NCI-H2196 treated with DMSO at 0.1 percent for 48 hours (cell line): ENCODE measurements around the gene COPG2.
A peak's percentile ranks its signal among the peaks of the same experiment; 100 is the strongest.

Experiments
- DNase-seq: peaks from one replicate; lab custom pipeline; 2025; ENCODE audit not compliant: unreplicated experiment; lab: John Stamatoyannopoulos, UW

The COPG2 gene

GRCh38 chr7:130505753-130506152 lies 162.8 kb downstream of the COPG2 start:
- no peak for DNase-seq

- no peak for DNase-seq
Observed at GRCh38 chr7:130500910-130501309, 167.6 kb downstream of the COPG2 start.

- no peak for DNase-seq
Observed at GRCh38 chr7:130500463-130500862, 168.1 kb downstream of the COPG2 start.

DNA sequence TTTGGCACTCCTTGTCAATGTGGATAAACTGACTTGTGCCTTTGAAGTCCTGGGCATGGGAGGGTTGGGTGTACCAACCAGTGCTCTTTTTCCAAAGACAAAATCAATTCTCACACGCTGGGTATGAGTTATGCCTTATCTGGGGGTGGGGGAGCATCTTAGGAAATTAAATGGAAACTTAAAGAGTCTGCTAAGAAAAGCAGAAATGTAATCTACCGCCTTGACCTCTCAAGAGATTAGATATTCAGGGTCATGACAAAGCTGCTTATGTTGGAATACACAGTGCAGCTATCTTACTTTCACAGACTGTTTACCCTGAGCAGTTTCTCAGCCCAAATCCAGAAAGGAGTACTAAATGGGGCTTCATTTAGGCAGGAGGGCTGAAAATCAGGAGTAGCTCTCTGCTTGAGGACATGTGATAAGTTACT lies 174.1 kb downstream of the COPG2 start:
- DNase-seq = no peak

GRCh38 chr7:130493275-130493873 lies 175.2 kb downstream of the COPG2 start:
- no peak for DNase-seq

DNA sequence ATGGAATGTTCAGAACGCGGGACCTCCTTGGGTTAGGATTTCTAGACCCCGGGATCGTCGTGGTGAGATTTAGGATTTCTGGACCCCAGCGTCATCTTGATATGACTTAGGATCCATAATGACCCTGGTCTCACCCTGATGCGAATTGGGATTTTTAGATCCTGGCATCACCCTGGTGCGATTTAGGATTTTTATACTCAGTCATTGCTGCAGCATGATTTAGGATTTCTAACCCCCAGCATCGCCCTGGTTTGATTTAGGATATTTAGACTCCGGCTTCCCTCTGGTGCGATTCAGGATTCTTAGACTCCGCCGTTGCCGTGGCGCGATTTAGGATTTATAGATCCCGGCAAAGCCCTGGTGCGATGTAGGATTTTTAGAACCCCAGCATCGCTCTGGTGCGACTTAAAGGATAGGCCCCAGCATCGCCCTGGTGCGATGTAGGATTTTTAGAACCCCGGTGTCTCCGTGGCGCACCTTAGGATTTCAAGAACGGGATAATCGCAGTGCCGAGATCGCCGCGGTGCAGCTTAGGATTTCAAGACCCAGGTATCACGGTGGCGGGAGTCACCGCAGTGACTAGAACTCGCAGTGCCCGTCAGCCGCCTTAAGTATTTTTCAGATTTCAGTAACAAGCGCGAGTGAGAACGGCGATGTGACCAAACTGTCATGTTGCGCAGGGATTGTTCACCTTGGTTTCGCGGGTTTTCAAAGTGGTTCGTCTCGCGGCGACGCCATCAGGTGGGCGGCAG lies 175.8 kb downstream of the COPG2 start:
- DNase-seq = no peak

GRCh38 chr7:130491841-130492522 lies 176.6 kb downstream of the COPG2 start, which contains the start of gene MEST:
TSS of gene MEST (plus strand) at chr7:130492085. CDS start at chr7:130492314, 229 bp downstream.
- DNase-seq = no peak

DNA sequence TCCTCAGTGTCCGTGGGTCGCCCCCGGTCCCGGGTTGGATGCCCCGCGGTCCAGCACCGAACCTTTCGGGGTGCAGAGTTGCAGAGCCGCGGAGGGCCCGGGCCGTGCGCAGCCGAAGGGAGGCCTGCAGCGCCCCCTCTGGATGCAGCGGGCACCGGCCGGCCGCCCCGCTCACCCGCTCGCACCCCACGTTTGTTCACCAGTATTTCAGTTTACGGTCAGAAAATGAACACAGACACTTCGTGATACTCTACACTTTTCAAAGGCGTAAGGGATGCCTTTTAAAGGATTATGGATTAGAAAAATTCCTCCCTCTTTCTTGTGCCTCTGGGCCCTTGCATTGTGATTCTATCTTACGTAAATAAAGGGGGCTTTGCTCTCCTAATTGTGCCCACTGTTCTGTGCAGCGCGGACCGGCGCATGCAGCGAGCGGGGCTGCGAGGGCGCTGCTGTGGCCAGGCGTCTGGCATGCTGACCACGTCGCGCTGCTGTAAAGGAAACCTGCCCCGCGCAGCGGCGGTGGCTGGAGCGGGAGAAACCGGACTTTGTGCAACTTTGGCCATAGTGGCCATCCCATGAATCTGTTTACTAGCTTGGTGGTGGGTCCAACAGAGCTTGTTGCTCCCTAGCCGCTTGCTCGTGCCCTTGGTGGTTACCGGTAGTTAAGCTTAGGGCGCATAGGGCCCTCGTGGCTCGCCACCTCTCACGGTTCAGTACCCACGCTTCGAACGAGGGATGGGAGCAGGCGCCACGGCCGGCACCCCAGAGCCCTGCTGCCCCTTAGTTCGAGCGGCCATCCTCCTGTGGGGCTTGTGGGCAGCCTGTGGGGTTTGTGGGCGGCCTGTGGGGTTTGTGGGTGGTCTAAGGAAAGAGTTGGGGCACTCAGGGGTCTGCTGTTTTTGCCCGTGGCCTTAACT lies 177.4 kb downstream of the COPG2 start:
- no peak for DNase-seq

- no peak for DNase-seq
Observed at GRCh38 chr7:130490311-130490791, 178.2 kb downstream of the COPG2 start.

DNA sequence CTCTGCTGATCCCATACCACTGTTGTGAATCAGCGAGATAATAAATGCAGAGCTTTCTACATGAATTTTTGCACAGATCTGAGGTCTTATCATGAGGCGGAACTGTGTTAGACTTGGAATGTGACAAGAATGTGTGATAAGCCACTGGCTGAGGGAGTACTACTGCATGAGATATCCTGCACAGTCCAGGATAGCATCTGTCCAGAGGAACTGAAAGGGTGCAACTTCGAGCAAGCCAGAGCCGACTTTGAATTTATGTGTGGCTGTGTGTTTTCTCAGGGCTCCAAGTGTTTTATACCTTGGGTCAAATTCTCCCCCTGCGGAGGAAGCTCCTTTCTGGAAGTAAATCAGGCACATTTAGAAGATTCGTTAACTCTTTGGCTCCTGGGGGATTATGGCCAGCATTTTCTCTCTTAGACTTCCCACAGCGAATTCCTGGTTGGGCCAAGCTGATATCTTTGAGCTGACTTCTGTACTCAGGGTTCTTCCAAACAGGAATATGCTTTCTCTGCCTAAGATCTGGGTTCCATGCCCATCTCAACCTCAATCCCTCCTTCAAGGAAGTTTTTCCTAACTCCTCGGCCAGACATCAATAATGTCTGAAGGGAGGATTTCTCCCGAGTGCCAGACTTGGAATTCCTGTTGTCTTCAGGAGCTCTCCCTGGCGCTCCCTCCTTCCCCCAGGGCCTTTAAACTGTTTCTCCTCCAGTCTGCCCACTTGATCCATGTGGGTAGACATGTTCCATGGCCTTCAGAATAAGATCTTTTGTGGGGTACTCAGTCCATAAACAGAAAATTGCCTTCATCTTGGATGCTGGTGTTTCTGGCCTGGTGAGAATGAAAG lies 179.2 kb downstream of the COPG2 start:
- DNase-seq = no peak

DNA sequence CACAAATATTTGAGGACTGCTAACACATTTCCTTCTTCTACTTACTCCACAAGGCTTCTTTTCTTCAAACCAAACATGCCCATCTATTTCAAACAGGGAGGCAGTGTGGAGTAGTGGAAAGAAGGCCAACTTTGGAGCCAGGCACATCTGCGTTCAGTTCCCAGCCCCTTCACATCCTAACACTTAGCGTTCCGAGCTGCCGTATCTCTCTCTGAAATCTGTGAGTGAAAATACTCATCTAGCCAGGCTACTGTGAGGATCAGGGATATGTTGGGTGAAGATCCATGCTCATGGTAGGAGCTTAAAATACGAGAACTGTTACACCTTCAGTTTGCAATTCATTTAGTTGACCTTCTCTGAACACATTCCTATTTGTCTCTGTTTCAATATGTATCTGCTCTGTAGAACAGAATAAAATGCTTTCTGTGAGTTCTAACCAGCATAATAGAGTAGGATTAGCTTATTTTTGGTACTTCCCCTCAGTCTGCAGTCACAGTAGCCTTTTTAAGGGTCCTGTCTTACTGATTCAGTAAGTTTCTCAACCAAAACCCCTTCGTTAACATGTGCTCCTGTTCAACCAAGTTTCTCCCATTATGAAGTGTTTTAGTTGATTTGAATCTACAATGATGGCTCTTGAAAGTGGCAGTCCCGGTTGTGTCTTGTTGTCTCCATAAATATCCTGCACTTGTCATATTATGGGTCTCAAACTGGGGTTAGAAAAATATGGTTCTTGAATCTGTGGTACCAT lies 180.0 kb downstream of the COPG2 start:
- no peak for DNase-seq

DNA sequence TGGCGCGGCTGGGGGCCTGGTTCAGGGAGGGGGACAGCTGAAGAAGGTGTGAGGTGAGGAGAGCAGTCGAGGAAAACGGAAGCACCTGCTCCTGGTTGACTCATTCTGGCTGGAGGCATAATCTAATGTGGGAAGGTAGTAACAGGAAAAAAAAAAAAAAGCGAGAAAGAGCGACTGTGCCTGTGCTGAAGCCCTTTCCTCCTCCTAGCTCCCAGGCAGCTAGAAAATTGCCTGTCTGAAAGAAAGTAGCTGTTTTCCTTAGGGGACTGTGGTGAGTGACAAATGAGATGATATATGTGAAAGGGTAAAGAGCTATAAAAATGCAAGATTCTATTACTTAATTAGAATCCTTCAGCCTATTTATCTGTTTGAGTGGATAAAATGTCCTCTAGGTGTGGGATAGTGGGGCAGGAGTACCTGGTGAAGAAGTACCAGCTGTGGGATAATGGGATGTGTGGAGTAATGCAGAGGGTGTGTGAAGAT lies 181.6 kb downstream of the COPG2 start:
- peak; percentile 35 for DNase-seq

DNA sequence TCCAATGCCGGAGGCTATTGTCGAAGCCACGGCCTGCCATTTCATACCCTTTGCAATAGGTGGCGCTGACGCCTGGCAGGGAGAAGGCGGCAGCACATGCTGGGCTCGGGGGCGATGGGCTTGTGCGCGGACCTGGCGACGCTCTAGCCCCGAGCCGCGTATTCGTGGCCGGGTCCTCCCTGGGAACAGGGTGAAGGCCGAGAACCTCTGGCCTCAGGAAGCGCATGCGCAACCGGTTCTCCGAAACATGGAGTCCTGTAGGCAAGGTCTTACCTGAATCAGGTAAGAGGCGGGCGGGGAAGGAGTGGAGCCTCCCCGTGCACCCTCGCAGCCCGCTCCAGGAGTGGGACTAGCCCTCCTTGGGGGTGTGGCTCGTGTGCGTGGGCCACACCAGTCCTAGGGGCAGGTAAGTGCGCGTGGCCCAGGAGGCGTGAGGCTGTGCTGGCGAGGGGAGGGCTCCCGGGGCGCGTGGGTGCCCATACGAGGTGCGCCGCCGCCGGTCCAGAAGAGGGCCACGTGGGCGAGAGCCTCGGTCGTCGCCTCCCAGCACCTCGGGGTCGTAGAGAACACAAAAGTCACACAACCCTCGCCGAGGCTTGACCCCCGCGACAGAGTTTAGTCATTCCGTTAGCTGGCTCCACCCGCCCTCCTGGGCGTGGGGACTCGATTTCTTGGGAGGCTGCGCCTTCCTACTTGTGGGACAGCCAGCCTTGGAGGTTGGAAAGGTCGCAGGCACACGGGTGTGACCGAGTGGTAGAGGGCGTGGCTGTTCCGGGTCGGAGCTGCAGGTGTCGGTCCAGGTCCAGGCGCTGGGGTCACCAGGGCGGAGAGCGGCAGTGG lies 182.2 kb downstream of the COPG2 start:
- peak; percentile 96 for DNase-seq

DNA sequence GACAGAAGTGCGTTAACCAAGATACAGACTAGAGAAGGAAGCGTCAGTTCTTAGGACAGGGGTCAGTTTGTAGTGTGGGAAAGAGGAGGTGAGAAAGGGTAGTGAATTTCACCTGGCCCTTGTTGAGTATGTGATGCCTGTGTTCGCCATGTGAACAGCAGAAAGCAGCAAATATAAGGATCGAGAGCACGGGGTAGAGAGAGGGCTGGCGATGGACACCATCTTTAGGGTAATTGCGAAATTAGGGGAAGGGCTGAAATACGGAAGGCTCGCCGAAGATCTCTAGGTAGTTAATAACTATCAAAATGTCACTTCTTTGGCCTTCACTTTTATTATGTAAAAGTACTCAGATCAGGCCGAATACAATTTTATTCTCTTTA lies 182.8 kb downstream of the COPG2 start:
- no peak for DNase-seq

- DNase-seq = no peak
Observed at GRCh38 chr7:130483031-130483430, 185.5 kb downstream of the COPG2 start.

DNA sequence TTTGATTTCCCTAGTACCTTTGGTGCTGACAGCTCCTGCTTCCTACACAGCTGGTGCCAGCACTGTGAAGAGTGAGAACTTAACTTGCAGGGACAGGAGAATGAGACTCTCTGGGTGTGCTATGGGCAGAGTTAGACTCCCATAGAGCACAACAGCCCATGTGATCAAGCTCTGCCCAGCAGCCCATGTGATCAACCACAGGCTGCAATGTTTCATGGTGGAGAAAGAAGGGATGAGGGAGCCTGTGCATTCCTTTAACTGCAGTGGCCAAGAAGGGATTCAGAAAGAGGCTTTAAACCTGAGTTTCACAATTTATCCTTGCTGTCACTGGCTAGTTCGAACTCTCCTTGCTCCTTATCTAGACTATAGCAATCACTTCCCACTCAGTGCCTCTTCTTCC lies 186.7 kb downstream of the COPG2 start:
- no peak for DNase-seq

GRCh38 chr7:130479716-130480400 lies 188.7 kb downstream of the COPG2 start:
- DNase-seq = no peak

DNA sequence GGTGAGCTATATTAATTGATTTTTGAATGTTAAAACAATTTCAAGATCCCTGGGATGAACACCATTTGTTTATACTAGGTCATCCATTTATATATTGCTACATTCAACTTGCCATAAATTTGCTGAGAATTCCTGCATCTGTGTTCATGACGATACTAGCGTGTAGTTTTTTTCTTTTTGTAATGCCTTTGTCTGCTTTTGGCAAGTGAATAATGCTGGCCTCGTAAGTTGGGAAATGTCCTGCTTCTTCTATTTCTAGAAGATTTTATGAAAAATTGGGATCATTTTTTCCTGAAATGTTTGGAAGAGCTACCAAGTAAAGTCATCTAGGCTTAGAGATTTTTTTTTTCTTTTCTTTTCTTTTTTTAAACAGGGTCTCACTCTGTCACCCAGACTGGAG lies 189.6 kb downstream of the COPG2 start:
- no peak for DNase-seq
